IMR-90 (cell line): ENCODE data around the gene HMGCR.

ENCODE experiments used
- BHLHE40 ChIP-seq: fragments of 150-350 bp; IDR thresholded peaks from 2 replicates; pipeline ENCODE4 v1.6.1; 2016; ENCODE audit warnings: mild to moderate bottlenecking, low read depth, low read length
- CTCF ChIP-seq: conservative IDR thresholded peaks from 2 replicates; pipeline ENCODE4 v1.5.1; 2012; ENCODE audit warnings: mild to moderate bottlenecking, low read depth, low read length, improper control_type of control experiment
- FOS ChIP-seq: fragments of 150-350 bp; IDR thresholded peaks from 2 replicates; pipeline ENCODE4 v1.6.1; 2016; ENCODE audit warnings: low read depth, low read length
- MXI1 ChIP-seq: IDR thresholded peaks from 2 replicates; pipeline ENCODE4 v1.6.1; 2012; ENCODE audit warnings: low read depth, mild to moderate bottlenecking, low read length, moderate library complexity, borderline replicate concordance
- NFE2L2 ChIP-seq: fragments of 150-350 bp; IDR thresholded peaks from 2 replicates; pipeline ENCODE4 v1.6.1; 2016; ENCODE audit warnings: low read depth, mild to moderate bottlenecking, low read length

- no peak for TF ChIP-seq CTCF
- TF ChIP-seq FOS, result no peak
- no peak for TF ChIP-seq MXI1
- TF ChIP-seq BHLHE40, result no peak
- TF ChIP-seq NFE2L2, result no peak
Measured at GRCh38 chr5:75319638-75320037, 17.4 kb upstream of the HMGCR start.
